Activated CD4-positive, alpha-beta memory T cell treated with anti-CD3 and anti-CD28 coated beads, Interleukin-2, amount 10 ng/mL, durations not matched to agents 7 days and 5 days (primary cell): ENCODE data around the gene PHACTR3. TPM values are rescaled to one million over a fixed set of nuclear protein-coding genes. Genes with fewer than 3 reads are reported as not detected.

Source experiments
- CTCF ChIA-PET: fragments of 350-600 bp; sonication (Branson Sonifier 250); formaldehyde crosslinking; loops from one replicate; lab custom pipeline; 2021; ENCODE audit warnings: antibody characterized with exemption, inconsistent platforms; lab: Charles Lee
- POLR2A ChIA-PET: fragments of 350-600 bp; sonication (Branson Sonifier 250); formaldehyde crosslinking; loops from one replicate; lab custom pipeline; 2021; ENCODE audit warnings: antibody characterized with exemption; lab: Charles Lee
- DNase-seq: peaks from one replicate; pipeline ENCODE4 v3.0.0-alpha.2; 2020
- H3K27ac Mint-ChIP-seq: one replicate; pipeline ENCODE4 v1.8.0; 2021; ENCODE audit warnings: mild to moderate bottlenecking, mixed read lengths
- H3K27me3 Mint-ChIP-seq: one replicate; pipeline ENCODE4 v1.8.0; 2021; ENCODE audit warnings: mixed read lengths
- H3K36me3 Mint-ChIP-seq: one replicate; pipeline ENCODE4 v1.8.0; 2021; ENCODE audit warnings: low read depth, mixed read lengths
- H3K4me1 Mint-ChIP-seq: one replicate; pipeline ENCODE4 v1.8.0; 2021; ENCODE audit warnings: mixed read lengths
- H3K4me3 Mint-ChIP-seq: one replicate; pipeline ENCODE4 v1.8.0; 2021; ENCODE audit warnings: mild to moderate bottlenecking, mixed read lengths
- H3K9me3 Mint-ChIP-seq: one replicate; pipeline ENCODE4 v1.8.0; 2021; ENCODE audit warnings: mixed read lengths
- total RNA-seq, 2 experiments: library from RNA; stranded (reverse); gene quantifications; one replicate each; pipeline ENCODE4 v1.2.3, GENCODE V29; 2021

Gene PHACTR3
- total RNA-seq, 2 experiments from 2014 or later, result not detected

DNA sequence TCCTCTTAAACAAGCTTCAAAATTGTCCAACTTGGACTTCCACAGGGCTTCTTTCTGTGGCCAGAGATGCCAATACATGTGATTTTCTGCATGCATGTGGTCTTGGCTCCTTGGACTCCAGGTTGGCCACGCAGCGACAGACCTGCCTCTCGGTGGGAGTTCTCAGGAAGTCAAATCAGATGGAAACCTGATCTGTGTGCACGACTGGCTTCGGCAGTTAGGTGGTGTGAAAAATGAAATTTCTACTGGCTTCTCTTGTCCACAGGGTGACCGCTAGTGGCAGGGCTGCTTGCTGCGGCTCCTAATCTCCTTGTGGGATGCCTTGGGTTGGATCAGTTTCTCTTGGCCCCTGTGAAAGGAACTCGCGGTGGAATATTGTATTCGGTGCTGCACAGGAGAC, 57.3 kb downstream of the PHACTR3 start:
- H3K4me1 Mint-ChIP-seq, result no peaks in the 10 kb centered on the region
- no peak for DNase-seq
- no peak overlapping the region for H3K4me3 Mint-ChIP-seq
- POLR2A ChIA-PET, result no interaction called here
- no peaks in the 10 kb centered on the region for H3K27me3 Mint-ChIP-seq
- H3K9me3 Mint-ChIP-seq, result peaks cover 12% of the 10 kb centered on the region
- no peak overlapping the region for H3K27ac Mint-ChIP-seq
- CTCF ChIA-PET, result no interaction called here
- H3K36me3 Mint-ChIP-seq, result no peaks in the 10 kb centered on the region

DNA sequence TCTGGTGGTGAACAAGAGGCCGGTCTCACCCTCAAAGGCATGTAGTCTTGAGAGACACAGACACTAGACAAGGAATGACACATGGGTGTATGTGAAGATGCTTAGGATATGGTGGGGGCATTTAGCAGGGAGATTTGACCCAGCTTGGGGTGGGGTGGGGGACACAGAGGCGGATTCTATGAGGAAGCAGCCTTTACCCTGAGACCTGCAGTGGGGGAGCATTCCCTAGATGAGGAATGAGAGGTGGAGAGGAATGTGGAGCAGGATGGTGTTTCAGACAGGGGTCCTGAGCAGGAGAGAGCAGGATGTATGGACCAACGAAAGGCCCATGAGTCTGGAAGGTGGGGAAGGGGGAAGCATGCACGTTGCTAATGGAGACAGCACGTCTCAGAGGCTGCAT, 57.8 kb downstream of the PHACTR3 start:
- no peaks in the 10 kb centered on the region for H3K36me3 Mint-ChIP-seq
- no peak for DNase-seq
- no peaks in the 10 kb centered on the region for H3K27me3 Mint-ChIP-seq
- no peak overlapping the region for H3K4me3 Mint-ChIP-seq
- POLR2A ChIA-PET, result no interaction called here
- peaks cover 9% of the 10 kb centered on the region for H3K9me3 Mint-ChIP-seq
- CTCF ChIA-PET, result no interaction called here
- H3K4me1 Mint-ChIP-seq, result no peaks in the 10 kb centered on the region
- H3K27ac Mint-ChIP-seq, result no peak overlapping the region

DNA sequence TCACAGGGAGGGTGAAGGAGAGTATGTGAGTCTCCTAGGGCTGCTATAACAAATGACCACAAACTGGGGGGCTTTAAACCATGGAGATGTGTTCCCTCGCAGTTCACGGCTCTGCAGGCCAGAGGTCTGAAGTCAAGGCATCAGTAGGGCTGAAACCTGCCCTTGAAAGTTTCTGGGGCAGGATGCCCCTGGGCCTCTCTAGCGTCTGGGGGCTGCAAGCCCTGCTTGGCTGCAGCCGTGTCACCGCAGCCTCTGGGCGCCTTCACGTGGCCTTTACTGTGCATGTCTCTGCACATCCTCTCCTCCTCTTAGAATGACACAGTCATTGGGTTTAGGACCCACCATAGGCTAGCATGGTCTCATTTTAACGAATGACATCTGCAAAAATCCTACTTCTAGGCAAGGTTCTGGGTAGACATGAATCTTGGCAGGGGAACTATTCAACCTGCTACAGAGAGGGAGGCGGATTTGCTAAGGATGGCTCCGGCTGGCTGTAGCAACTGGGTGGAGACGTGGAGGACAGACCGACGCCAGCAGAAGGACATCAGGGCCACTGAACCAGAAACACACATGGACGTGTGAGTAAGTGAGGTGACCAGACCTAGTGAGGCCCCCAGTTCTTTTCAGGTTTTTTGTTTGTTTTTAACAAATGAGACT, 58.6 kb downstream of the PHACTR3 start:
- DNase-seq, result no peak
- CTCF ChIA-PET, result no interaction called here
- no peaks in the 10 kb centered on the region for H3K27me3 Mint-ChIP-seq

DNA sequence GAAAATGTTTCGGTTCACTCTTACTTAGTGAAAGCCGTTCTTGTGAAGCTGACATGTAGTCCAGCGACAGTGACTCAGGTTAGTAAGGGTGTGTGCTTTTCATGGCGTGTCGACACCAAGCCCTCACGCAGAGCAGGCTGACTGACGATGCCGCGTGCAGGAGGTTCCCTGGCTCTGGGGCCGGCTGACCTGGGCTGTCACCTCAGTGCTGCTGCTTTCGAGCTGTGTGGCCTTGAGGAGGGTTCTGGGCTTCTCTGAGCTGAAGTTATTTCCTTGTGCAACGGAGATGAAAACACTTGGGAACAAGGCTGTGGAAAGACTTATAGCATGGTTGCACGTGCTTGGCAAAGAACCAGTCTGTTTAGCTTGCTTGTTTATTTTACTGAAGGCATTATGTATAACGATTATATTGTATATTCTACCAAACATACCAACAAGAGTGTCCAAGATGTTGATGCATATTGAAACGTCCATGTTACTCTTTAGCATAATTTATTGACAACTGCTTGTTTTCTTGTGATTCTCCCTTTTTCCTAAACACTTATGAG, 59.2 kb downstream of the PHACTR3 start:
- POLR2A ChIA-PET, result no interaction called here
- no peaks in the 10 kb centered on the region for H3K4me1 Mint-ChIP-seq
- H3K9me3 Mint-ChIP-seq, result peaks cover 2% of the 10 kb centered on the region
- no peak overlapping the region for H3K27ac Mint-ChIP-seq
- CTCF ChIA-PET, result no interaction called here
- no peak overlapping the region for H3K4me3 Mint-ChIP-seq
- no peaks in the 10 kb centered on the region for H3K36me3 Mint-ChIP-seq
- no peaks in the 10 kb centered on the region for H3K27me3 Mint-ChIP-seq
- no peak for DNase-seq

More for the DNA sequence above, 58.6 kb downstream of the PHACTR3 start:
- H3K36me3 Mint-ChIP-seq, result no peaks in the 10 kb centered on the region
- POLR2A ChIA-PET, result no interaction called here
- H3K4me1 Mint-ChIP-seq, result no peaks in the 10 kb centered on the region
- H3K27ac Mint-ChIP-seq, result no peak overlapping the region
- peaks cover 2% of the 10 kb centered on the region for H3K9me3 Mint-ChIP-seq
- no peak overlapping the region for H3K4me3 Mint-ChIP-seq

DNA sequence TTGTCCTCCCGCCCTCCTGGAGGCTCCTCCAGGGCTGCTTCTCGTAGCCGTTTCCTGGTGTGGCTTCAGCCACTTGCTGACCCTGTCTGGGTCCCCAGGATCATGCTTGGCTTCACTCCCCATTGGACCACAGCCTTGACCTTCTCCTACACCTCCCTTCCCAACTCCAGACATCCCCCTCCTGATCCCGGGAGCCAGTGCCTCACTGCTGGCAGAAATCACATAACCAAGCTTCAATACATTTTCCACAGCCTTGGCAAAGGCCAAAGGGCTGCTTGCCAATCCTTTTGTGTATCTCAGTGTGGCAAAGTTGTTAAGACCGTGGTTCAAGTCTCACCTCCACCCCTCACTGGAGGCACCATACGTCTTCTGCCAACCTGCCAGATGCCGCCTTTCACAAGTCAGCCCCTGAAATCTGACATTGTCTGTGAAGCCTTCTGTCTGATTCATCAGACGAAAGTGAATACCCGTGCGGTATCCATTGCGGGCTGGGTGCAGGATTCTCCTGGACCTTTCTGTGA, 60.1 kb downstream of the PHACTR3 start:
- Mint-ChIP-seq H3K4me3 (no peak overlapping the region), H3K27me3 (no peaks in the 10 kb centered on the region), H3K9me3 (no peaks in the 10 kb centered on the region), H3K4me1 (no peaks in the 10 kb centered on the region), H3K27ac (no peak overlapping the region), H3K36me3 (no peaks in the 10 kb centered on the region)
- POLR2A ChIA-PET, result no interaction called here
- CTCF ChIA-PET, result no interaction called here
- no peak for DNase-seq

DNA sequence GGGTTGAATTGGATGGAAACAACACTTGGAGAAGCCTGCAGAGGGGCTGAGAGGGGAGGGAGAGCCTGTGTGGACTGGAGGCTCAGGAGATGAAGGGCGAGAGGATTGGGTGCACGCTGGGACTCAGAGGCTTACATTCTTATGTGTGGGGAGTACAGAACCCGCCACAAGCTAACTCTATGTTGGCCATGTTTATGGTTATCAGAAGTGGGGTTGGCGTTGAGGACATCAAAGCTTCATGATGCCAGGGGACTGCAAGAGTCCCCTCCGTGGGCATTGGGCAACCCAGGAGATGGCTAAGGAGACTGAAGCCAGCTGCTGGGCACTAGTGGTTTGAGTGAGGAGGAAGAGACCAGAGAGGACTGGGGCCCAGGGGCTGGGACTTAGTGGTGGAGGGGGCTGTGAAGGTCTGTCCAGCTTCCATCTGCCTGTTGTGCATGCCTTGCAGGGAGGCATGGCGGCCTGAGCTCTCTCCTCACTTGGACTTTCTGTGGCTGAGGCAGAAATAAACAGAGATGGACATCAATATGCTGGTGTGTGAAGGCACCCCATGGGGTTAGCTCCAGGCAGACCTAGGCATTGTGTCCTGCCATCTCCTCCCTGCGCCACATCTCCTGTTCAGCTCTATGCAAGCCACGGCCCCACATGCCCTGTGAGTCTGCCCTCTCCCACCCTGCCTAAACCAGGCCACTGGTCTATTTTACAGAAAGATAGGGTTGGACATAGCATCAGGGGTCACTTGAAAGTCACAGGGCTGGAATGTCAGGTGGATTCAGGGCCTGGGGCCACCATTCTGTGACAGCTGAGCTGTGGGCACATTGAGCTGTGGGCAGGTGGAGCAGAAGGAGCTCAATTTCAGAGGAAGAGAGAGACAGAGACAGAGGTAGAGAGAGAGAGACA, 61.6 kb downstream of the PHACTR3 start:
- no peaks in the 10 kb centered on the region for H3K4me1 Mint-ChIP-seq
- H3K36me3 Mint-ChIP-seq, result no peaks in the 10 kb centered on the region
- POLR2A ChIA-PET, result no interaction called here
- DNase-seq, result no peak
- no peaks in the 10 kb centered on the region for H3K9me3 Mint-ChIP-seq
- H3K4me3 Mint-ChIP-seq, result no peak overlapping the region
- no peak overlapping the region for H3K27ac Mint-ChIP-seq
- CTCF ChIA-PET, result no interaction called here
- no peaks in the 10 kb centered on the region for H3K27me3 Mint-ChIP-seq

DNA sequence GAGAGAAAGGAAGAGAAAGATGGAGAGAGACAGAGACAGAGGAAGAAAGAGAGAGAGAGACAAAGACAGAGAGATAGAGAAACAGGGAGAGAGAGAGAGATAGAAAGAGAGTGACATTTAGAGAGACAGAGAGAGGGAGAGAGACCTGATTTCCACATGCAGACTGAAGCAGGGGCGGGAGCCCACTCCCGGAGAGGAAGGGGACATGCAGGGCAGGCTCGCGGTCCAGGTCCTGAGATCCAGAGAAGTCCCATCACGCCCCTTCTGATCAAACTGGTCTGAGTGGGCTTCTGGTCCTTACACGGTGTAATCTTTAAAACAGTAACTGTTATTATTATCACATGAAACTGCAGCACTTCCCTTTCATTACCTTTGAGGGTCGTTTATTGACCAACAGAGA, 62.2 kb downstream of the PHACTR3 start:
- H3K27ac Mint-ChIP-seq, result no peak overlapping the region
- no peaks in the 10 kb centered on the region for H3K27me3 Mint-ChIP-seq
- H3K4me1 Mint-ChIP-seq, result no peaks in the 10 kb centered on the region
- ChIA-PET CTCF (no interaction called here), POLR2A (no interaction called here)
- no peaks in the 10 kb centered on the region for H3K9me3 Mint-ChIP-seq
- no peaks in the 10 kb centered on the region for H3K36me3 Mint-ChIP-seq
- no peak overlapping the region for H3K4me3 Mint-ChIP-seq
- DNase-seq, result no peak

DNA sequence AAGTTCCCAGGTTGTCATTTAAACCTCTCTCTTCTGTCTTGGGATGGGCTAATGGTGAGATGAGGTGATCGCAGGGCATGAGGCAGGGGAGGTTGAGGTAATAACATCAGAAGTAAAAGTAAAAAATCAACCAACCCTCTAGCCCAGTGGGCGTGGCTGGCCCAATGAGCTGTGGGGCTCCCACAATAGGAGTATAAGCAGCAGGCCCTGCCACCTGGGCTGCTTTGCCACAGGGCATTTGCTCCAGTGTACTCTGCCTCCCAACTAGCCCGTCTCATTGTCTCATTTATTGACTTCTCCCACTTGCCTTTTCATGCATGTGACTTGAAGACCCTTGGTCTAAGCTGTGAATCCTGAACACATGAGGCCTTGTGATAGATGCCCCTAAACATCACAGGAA, 62.8 kb downstream of the PHACTR3 start:
- DNase-seq, result no peak
- ChIA-PET CTCF (no interaction called here), POLR2A (no interaction called here)
- Mint-ChIP-seq H3K27me3 (no peaks in the 10 kb centered on the region), H3K36me3 (no peaks in the 10 kb centered on the region), H3K9me3 (no peaks in the 10 kb centered on the region), H3K27ac (no peak overlapping the region), H3K4me3 (no peak overlapping the region), H3K4me1 (no peaks in the 10 kb centered on the region)

DNA sequence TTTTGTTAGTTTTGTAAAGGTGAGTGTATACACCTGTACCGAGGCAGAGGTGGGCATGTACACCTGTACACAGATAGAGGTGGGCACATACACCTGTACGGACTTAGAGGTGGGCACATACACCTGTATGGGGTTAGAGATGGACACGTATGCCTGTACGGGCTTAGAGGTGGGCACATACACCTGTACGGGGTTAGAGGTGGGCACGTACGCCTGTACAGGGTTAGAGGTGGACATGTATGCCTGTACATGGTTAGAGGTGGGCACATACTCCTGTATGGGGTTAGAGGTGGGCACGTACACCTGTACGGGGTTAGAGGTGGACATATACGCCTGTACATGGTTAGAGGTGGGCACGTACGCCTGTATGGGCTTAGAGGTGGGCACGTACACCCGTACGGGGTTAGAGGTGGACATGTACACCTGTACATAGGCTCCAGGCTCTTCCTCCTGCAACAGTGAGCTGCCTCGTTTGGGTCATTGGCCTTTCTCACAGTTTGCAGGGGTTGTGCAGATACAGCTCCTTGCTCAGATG, 63.7 kb downstream of the PHACTR3 start:
- Mint-ChIP-seq H3K27me3 (no peaks in the 10 kb centered on the region), H3K4me1 (no peaks in the 10 kb centered on the region), H3K27ac (no peak overlapping the region), H3K4me3 (no peak overlapping the region), H3K36me3 (no peaks in the 10 kb centered on the region), H3K9me3 (no peaks in the 10 kb centered on the region)
- ChIA-PET POLR2A (no interaction called here), CTCF (no interaction called here)
- no peak for DNase-seq

DNA sequence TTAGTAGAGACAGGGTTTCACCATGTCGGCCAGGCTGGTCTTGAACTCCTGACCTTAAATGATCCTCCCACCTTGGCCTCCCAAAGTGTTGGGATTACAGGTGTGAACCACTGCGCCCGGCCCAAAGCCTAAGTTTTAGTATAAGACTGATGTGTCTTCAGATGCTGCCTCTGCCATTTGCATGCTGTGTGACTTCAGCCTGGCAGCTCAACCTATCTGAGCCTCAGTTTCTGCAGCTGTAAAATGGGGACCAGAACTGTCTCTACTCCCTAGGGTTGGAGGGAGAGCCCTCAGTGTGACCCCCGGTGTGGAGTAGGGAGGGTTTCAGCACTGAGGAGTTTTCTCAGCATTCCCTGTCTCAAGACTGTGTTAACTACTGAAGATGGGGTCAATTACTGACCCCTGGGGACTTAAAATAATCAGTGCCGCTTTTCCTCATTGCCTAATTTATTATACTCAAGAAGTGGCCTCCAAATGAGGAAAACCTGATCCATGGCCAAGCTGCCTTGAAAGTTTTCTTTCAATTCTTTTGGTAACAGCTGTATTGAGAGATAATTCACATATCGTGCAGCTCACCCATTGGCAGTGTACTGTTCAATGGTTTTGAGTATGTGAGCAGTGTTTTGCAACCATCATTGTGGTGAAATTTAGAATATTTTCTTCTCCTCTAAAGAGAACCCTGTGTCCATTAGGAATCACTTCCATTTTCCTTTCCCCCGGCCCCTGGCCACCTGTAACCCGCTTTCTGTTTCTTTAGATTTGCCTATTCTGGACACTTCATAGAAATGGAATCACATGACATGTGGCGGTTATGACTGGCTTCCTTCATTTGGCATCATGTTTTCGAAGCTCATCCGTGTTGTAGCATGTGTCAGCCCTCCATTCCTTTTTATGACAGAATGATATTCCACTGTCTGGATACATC, 64.8 kb downstream of the PHACTR3 start:
- Mint-ChIP-seq H3K9me3 (no peaks in the 10 kb centered on the region), H3K4me3 (no peak overlapping the region), H3K27ac (no peak overlapping the region), H3K4me1 (no peaks in the 10 kb centered on the region), H3K27me3 (no peaks in the 10 kb centered on the region), H3K36me3 (no peaks in the 10 kb centered on the region)
- CTCF ChIA-PET, result no interaction called here
- DNase-seq, result no peak
- POLR2A ChIA-PET, result no interaction called here

DNA sequence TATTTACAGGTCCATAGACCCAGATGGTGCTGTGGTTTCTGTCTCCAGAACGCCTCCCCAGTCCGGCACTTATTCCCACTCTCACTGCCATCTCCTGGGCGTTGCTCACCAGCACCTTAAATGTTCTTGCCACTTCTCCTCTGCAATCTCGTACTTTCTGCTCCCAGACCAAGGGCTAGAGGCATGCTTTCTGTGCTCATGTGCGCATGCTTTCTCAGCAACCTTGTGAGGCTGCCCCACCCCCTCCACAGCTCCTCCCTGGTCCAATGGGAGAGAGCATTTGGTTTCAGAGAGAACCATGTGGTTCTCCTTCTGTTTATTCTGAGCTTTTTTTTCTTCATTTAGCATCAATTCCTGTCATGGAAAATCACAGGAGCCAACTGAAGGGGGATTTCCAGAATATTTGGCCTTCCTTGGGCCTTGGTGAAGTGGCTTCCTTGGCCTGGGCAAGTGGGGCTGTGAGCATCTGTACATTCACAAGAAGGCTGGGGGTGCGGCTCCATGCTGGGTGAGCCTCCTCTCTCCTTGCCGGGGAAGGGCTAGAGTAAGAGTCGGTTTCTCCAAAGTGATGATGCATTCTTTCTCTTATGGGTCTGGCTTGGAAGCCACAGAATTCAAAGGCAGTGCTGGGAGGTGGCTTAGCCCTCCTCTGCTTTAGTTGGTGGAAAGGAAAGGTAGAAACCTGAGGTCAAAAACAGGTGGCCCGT, 66.6 kb downstream of the PHACTR3 start:
- ChIA-PET POLR2A (no interaction called here), CTCF (no interaction called here)
- no peaks in the 10 kb centered on the region for H3K36me3 Mint-ChIP-seq
- H3K4me1 Mint-ChIP-seq, result no peaks in the 10 kb centered on the region
- DNase-seq, result no peak
- H3K27ac Mint-ChIP-seq, result no peak overlapping the region
- H3K9me3 Mint-ChIP-seq, result no peaks in the 10 kb centered on the region
- H3K4me3 Mint-ChIP-seq, result no peak overlapping the region
- no peaks in the 10 kb centered on the region for H3K27me3 Mint-ChIP-seq
